Posterior vena cava (tissue), 2 donors: Measurements from ENCODE around the gene LHPP. TPM values are rescaled to one million over a fixed set of nuclear protein-coding genes. Genes with fewer than 3 reads are reported as not detected.
"Not testable (repeated sequence)": the region's sequence is repeated elsewhere in the genome, so short reads cannot be mapped to it uniquely, and the experiment has no call there.

Experiments
- DNase-seq: peaks from one replicate; pipeline ENCODE4 v3.0.0-alpha.2; 2020; ENCODE audit warnings: low spot score
- intact Hi-C, 2 donors: fragments of 100-400 bp; cut with DNase I; formaldehyde crosslinking; loops; one replicate each; pipeline versions ENCODE4 v1.14.1 to v1.14.2; 2022 to 2023
- total RNA-seq, 2 donors: library from RNA; stranded (reverse); fragmentation: NEBNext Ultra II Directional; extraction: Animal tissue kit (Norgen Biotek cat#: 25700); gene quantifications; one replicate each; pipeline ENCODE4 v1.2.1, GENCODE V29; 2021
- donor health status: DM: yes; HTN: yes; CAD: no.
- donor health status: DM: yes; HTN: yes; CAD: no.

Gene LHPP
- total RNA-seq, 2 donors from 2014 or later: 11.9 to 13.0 TPM

DNA sequence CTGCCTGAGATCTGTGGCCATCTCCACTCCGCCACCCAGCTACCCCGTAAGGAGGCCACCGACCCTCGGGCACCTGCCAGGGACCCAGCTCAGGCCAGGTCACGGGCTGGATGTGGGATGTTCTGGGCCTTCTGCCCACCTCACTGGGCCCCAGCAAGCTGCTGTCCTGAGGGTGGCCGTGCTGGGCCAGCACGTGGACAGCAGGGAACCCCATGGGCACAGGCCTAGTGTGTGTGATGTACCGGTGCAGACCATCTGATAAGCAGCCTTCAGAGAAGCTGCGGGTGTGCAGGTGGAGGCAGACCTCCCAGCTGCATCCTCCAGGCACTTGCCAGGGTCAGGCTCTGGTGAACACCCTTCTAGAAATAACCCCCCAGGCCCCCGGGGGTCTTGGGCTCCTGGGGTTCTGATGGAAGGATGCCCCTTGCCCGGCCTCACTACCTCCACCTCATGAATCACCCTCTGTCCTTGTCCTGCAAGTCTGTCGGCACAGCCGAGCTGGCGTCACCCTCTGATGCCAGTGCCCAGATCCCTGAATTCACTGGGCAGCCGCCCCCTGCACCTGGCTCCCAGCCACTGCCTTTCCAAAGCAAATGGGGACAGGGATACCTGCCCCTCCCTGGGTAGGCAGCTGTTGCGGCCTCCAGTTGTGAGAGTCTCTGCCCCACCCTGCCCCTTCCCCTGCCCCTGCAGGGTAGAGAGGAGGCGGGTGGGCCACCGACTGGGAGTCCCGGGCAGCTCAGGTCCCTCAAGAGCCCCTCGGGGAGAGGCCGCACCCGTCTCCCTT is 142.8 kb downstream of the LHPP start:
- no peak for DNase-seq
- intact Hi-C loops: no loop called here

DNA sequence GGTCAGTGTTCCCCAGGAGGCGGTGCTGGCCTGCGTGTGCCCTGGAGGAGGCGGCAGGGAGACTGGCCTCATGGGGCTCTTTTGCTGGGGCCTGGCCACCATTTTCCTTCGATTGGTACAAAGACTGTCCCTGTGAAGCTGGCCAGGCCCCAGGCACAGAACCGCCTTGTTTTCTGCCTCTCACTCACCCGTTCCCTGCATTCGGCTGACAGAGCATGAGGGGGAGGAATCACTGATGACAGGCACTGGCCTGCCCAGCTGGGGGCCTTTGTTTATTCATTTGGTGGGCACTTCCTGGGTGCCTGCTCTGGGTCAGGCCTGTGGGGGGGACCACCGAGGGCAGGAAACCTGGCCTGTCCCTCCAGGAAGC is 143.4 kb downstream of the LHPP start:
- DNase-seq: no peak
- intact Hi-C loops: no loop called here

DNA sequence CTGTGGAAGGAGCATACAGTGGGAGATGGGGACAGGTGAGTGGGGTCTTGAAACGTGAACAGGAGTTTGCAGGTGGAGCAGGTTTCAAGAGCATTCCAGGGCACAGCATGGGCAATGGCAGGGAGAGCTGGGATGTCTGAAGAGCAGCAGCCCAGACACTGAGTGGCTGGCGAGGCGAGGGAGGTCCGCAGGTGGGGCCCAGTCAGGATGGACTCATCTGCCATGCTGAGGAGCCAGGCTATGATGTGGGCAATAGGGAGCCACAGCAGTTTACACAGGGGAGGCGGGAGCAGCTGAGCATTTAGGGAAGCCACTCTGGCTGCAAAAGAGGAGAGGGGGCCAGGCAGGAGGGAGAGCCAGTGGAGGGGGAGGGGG is 143.8 kb downstream of the LHPP start:
- no peak for DNase-seq

DNA sequence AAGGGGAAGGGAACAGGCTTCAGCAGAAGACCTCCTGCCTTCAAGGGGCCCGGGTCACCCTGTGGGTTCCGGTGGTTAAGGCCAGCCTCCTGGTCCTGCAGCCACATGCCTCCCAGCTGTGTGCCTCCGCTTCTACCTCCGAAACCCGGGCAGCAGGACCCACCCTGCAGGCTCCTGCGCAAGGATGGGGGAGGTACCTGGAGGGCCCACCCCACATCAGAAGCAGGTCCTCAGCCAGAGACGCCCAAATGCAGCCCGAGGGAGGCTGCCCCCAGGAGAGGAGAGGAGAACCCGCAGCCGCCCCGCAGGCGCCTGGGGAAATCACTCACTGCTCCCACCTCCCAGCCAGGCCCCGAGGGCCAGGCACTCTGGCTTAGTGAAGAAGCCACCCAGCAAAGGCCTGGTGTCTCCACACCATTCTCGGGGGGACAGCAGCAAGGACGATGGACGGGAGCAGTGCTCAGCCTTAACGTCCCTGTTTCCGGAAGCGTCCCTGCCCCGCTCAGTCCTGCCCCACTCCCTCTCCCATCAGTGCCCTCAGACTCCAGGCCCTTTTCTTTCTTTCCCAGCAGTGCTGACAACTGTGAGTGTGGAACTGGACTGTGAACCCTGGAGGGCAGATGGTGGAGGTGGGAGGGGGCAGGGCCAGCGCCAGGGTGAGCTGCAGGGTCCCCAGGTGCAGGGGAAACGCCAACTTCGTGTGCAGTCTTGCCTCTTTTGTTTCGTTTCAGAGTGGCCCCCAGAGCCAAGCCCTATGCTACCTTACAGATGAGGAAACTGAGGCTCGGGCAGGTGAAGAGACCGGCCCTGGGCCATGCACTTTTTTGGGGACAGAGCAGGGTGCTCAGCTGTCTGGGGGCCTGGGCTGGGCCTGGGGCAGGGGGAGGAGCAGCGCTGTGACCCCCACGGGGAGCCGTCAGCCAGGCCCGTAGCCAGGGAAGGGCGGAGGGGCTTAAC is 144.5 kb downstream of the LHPP start:
- intact Hi-C loops: no loop called here
- no peak for DNase-seq

More for the DNA sequence above, 143.8 kb downstream of the LHPP start:
- intact Hi-C loops: no loop called here

DNA sequence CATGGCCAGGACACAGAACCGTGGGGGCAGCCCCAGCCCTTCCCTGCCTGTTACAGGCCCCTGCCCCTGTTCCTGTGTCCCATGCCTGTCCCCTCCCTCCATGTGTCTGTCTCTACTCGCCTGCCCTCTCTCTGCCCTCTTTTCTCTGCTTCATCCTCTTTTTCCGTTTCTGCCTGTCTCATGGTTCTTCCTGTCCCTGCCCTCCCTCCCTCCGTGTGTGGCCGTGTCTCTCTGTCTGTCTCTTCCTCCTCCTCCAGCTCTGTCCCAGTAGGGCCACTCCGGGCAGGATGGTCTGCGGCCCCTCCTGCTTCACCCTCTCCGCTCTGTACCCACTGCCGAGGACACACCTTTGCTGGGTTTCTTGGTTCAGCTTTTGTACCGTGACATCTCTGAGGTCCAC is 145.2 kb downstream of the LHPP start:
- intact Hi-C loops: no loop called here
- no peak for DNase-seq

DNA sequence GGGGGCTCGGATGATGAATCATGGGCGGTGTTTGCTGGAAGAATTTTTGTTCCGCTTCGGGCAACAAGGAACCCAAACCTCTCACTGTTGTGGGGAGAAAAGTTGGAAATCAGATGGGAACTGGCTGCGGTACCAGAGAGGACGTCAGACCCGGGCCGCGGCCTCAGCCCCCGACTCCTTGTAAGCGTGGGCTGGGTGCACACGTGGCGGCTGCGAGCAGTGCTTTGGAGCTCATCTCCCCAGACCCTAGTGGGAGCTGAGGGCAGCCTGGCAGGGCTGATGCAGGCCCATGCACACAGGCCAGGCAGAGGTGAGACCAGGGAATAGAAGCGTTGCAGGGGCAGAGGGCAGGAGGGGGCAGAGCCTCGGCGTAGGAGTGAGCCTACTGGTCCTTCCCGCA is 146.1 kb downstream of the LHPP start:
- no peak for DNase-seq
- intact Hi-C loops: no loop called here

DNA sequence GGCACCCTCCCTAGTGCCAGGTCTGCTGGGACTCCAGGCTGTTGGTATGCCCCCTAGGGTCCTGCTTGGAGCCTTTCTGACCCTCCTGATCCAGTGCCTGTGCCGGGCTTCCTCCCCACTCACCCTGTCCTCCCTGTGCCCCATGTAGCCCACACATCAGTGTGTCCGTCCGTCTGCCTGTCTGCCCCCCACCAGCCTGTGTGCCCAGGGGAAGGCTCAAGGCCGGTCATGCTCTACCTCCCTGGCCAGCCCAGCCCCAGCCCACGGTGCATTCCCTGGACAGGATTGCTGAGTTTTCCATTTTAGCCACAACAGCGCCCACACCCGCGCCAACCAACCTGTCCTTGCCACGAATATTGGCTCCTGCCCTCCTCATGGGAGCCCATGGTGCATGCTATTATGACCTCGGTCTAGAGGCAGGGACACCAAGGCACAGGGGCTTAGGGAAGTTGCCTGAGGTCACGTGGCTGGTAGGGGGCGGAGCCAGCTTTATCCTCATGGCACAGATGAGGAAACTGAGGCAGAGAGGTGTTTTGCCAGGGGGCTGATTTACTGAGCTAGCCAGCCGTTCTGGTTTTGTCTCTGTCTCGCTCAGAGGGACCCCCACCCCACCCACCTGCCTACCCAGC is 146.6 kb downstream of the LHPP start:
- intact Hi-C loops: no loop called here
- no peak for DNase-seq

DNA sequence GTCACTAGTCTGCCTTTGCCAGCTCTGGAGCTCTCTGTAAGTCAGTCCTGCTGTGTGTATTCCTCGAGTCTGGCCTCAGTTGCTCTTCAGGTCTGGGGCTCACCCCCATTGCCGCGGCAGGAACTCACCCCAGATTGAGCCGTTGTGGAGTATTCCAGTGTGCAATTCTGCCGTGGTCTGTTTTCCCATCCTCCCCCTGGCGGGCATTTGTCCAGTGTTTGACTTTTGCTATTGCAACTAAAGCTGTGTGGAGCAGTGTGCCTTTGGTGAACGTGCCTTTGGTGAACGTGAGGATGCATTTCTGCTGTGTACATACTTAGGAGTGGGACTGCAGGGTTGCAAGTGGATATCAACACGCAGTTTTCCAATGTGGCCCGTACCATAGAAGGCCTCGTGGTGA is 148.1 kb downstream of the LHPP start:
- intact Hi-C loops: no loop called here
- DNase-seq: no peak

DNA sequence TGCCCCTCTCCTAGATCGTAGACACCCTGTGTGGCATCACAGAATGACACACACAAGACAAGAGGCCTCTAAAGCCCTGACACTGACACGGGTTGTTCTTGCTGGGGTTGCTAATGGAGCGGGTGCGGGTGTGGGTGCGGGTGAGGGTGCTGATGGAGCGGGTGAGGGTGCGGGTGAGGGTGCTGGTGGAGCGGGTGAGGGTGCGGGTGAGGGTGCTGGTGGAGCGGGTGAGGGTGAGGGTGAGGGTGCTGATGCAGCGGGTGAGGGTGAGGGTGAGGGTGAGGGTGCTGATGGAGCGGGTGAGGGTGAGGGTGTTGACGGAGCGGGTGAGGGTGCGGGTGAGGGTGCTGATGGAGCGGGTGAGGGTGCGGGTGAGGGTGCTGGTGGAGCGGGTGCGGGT is 148.6 kb downstream of the LHPP start:
- DNase-seq, intact Hi-C loops: not testable (repeated sequence)

DNA sequence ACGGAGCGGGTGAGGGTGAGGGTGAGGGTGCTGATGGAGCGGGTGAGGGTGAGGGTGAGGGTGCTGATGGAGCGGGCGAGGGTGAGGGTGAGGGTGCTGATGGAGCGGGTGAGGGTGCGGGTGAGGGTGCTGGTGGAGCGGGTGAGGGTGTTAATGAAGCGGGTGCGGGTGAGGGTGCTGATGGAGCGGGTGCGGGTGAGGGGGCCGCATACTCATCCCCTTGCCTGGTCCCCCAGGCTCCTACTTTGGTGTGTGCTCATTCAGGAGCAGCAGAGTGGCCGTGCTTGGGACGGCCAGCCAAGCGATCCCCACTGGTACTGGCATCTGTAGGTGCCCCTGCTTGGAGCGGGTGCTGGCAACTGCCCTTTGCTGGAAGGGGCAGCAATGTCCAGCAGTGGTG is 149.2 kb downstream of the LHPP start:
- intact Hi-C loops, DNase-seq: not testable (repeated sequence)

DNA sequence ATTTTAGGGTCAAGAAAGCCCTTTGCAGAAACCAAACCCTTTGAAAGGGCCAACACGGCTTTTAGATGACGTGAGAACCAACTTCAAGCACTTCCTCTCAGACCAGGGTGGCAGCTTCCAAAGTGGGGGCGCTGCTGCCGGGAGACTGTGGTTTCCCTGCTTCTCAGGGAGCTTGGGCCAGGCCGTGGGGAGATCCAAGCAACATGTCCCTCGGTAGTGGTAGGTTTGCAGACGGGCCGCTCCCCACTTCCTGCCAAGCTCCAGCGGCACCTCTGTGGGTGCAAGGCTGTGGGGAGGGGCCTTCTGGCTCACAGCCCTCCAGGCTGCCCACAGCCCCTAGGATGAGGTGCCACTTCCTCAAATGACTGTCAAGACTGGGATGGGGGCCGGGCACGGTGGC is 150.1 kb downstream of the LHPP start:
- intact Hi-C loops: no loop called here
- DNase-seq: no peak

DNA sequence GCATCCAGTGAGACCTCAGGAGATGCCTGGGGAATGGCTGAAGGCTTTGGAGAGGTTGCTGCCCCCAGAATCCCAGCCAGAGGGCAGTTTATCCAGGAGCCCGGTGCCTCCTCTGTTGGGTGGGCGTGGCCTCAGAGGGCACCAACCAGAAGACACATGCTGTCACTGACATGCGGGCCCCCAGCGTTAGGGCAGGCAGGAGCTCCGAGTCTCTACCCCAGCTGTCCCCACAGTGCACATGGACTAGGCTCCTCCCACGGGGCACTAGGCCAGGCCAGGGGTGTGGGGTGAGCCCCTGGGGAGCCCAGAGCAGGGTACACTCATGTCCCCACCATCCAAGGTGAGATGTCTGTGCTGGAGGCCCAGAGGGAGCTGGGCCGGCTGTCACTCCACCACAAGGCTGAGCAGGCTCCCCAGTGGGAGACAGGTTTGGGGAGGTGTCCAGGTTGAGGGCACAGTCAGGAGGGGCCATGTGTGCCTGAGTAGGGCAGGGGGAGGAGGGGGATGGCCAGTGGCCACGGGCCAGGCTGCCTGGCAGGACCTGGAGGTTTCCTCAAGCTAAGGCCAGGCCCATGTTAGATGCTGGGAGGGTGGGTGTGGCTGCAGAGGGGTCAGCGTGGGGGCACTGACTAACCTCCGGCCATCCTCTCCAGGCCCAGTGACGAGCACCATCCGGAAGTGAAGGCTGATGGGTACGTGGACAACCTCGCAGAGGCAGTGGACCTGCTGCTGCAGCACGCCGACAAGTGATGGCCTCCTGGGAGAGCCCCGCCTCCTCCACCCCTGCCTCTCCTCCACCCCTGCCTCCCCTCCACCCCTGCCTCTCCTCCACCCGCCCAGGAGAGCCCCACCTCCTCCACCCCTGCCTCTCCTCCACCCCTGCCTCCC is 151.2 kb downstream of the LHPP start:
- intact Hi-C loops: no loop called here
- no peak for DNase-seq

DNA sequence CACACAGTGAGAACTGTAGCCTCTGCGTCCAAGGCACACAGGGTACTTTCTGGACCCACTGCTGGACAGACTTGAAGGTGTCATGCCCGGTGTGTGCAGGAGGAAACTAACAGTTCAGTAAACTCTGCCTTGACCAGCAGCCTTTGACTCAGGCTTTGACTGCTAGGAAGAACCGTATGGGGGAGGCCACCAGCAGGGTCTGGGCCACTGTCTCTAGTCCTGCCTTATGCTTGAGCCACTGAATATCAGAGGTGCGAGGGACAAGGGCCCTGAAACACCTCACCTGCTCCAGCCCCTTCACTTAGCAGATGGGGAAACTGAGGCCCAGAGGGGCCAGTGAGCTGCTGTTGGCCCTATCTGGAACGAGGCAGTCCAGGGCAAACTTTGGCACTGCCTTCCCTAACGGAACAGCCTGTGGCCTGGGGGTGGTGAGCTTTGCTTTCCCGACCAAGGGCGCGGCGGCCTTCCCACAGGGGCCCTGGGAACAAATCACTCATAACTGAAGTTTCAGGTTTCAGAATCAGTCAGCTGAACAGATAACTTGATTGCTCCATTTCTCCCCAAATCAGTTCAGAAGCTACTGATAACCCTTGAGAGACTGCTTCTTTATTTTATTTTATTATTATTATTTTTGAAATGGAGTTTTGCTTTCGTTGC is 152.5 kb downstream of the LHPP start:
- intact Hi-C loops: no loop called here
- DNase-seq: no peak

DNA sequence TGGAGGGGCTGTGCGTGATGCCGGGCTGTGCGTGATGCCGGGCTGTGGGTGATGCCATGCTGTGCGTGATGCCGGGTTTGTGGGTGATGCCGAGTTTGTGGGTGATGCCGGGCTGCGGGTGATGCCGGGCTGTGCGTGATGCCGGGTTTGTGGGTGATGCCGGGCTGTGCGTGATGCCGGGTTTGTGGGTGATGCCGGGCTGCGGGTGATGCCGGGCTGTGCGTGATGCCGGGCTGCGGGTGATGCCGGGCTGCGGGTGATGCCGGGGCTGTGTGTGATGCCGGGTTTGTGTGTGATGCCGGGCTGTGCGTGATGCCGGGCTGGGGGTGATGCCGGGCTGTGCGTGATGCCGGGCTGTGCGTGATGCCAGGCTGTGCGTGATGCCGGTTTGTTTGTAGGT is 153.6 kb downstream of the LHPP start:
- no peak for DNase-seq
- intact Hi-C loops: loop anchor here in 1 of 2 donors (5.0 kb wide), 1 partner anchor 1503 kb away; no protein-coding TSS in a partner anchor

DNA sequence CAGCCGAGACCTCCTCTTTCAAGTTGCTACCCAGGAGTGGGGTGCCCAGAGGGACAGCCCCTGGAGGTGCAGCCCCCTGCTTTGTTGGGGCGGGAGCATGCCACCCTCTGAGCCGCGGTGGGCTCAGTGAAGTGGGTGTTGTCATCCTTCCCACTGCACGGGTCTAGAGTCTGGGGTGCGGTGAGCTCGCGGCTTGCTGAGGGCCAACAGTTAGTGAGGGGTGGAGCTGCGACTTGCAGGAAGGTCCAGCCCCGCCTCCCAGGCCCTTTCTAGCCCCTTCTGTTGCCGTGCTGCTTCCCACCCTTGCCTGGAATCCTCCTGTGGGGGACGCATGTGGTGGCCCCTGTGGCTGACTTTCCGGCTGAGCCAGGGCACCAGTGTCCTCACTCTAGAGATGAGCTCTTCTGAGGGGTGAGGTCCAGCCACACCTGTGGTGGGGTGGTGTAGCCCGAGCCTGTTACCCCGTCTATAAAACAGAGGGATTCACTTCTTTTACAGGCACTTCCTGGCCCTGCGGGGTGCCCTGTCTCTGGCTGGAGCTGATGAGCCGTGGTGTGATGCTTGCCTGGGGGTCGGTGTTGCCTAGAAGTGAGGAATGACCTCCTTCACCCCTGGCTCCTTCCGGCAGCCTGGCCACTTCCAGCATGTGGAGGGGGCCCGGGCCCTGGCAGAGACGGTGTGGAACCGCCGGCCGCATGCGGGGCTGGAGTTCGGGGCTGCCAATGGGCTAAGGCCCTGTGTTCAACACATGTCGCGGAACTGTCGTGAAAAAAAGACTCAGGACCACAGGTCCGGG is 154.6 kb downstream of the LHPP start:
- no peak for DNase-seq
- intact Hi-C loops: loop anchor here in 1 of 2 donors (5.0 kb wide), 1 partner anchor 1504 kb away; no protein-coding TSS in a partner anchor

DNA sequence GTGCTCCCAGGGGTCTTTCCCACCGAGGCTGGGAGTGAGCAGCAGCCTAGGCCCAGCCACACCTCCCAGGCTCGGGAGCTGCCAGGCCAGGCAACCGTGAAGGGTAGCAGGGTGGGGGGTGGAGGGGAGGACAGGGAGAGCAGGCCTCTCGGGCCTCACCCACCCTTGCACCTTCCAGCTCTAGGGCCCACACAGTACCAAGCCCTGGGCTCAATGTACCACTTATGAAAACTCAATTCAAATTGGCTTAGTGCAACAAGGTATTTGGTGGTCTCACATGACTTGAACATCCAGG is 155.2 kb downstream of the LHPP start:
- no peak for DNase-seq
- intact Hi-C loops: loop anchor here in 1 of 2 donors (5.0 kb wide), 1 partner anchor 1504 kb away; no protein-coding TSS in a partner anchor

DNA sequence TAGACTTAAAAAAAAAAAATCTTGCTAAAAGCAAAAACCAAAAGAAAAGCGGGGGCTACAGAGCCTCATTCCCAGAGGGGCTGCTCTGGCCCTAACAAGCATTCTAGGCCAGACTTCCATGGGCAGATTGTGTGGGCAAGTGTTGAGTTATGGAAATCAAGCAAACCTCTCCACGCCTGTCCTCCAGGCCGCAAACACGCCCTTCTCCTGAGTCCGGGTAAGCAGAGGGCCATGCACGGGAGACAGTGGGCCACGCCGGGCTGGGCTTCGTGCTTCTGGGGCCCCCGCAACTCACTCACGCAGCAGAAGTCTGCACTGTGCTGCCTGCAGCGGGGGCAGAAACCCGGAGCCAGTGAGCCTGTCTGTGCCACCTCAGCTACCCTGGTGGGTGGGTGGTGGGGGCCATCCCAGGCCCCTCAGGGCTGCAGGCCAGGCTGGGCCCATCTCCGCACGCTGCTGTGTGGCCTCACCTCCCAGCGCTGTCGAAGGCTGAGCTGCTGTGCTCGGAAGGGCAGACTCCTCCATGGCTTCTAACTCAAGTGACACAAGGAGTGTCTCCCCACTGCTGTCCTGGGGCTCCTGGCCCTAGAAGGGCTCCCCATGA is 156.9 kb downstream of the LHPP start:
- intact Hi-C loops: loop anchor here in 1 of 2 donors (5.0 kb wide), 1 partner anchor 1506 kb away; no protein-coding TSS in a partner anchor
- DNase-seq: no peak
